HG02981 (cell line): Measurements from ENCODE around the gene MYLK.

Experiments used
- ATAC-seq: cut with Tn5 transposase; IDR thresholded peaks from one replicate; pipeline ENCODE4 v1.9.1; 2021; ENCODE audit warnings: mild to moderate bottlenecking, moderate library complexity; ENCODE audit not compliant: unreplicated experiment

MYLK gene

DNA sequence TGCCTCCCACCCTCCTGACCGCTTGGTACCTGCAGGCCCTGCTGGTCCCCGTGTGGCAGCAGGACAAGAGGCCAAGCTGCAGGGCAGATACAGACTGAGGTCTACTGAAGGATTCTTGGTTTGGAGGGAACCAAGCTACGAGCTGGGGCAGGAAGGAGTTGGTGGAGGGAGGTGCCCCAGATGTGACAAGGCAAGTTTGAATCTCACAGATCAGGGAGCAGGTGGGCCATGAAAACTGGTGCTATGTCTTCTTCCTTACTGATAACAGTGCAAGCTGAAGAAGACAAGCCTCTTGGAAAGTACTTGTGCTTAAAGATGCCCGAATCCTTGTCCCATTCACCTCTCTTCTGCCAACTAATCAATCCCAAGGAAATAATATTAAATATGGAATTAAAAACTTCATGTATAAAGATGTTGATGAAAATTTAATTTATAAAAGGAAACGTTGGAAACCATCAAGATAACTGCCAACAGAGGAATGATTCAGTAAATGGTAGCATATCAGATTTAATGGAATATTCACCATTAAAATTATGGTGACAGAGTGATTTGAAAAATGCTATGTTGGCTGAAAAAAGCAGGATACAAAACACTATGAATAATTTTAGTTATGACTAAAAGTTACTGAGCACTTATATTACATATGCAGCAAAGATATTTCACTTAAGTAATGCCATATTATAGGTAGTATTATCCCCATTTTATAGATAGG, 107.9 kb downstream of the MYLK start:
- ATAC-seq = no peak

DNA sequence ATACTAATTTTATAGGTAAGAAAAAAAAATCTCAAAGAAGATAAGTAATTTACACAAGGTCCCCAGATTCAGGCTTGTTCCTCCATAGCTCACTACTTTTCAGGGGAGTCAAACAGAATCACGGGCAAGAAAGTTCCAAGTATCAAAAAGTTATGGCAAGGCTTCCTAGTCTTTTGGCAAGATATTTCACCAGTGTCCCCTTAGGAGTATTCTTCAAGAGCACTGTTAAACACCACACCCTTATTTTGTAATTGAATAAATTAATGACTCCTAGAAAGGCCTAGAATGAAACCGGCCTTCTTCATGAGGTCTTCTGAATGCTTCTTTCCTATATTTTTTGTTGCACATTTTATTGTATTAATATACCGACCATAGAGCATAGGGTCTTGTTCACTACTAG, 109.7 kb downstream of the MYLK start:
- ATAC-seq = no peak

DNA sequence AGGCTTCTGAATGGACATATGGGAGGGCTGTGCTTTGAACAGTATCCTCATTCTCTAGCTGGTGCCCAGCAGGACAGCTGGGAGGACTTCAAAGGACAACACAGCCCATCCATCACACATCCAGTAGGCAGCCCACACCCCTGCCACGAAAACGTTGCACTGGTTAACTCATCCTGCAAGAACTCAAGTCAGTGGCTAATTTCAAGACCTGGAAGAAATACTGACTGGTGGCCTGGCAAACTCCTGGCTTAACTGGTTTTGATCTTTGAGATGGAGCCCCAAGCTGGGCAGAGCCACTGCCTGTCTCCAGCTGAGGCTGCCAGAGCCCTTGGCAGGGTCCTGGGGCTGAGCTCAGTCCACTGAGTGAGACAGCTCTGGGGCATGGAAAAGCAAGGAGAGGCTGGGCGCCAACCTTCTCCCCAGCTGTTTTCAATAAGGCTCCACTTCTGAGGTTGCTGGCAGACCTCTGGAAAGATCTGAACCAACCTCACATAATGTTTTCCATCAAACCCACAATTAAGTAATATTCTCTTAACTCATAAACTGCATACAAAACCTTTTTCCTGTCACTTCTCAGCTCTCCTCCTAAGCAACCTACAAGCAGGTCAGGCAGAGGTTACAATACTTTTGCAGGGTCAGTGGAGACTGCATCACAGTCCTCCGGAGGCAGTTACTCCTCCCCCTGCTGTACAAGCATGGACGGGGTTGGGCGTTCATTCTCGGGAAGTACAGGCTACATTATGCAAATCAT, 110.3 kb downstream of the MYLK start:
- ATAC-seq = no peak

DNA sequence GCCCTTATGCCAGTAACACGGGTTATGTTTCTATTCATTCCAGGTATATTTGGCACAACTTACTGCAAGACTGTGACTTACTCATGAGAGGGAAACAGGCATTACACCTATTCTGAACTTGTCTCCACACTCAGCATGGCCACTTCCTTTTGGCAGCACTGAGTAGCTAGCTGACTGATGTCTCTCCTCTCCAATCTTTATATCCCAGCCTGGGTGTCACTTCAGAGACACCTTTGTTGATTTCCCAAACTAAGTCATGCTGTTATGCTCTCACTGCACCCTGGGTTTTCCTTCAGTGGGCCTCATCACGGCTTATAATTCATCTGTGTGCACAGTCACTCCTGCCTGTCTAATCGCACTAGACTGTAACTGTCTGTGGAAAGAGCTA, 114.8 kb downstream of the MYLK start:
- no peak for ATAC-seq

DNA sequence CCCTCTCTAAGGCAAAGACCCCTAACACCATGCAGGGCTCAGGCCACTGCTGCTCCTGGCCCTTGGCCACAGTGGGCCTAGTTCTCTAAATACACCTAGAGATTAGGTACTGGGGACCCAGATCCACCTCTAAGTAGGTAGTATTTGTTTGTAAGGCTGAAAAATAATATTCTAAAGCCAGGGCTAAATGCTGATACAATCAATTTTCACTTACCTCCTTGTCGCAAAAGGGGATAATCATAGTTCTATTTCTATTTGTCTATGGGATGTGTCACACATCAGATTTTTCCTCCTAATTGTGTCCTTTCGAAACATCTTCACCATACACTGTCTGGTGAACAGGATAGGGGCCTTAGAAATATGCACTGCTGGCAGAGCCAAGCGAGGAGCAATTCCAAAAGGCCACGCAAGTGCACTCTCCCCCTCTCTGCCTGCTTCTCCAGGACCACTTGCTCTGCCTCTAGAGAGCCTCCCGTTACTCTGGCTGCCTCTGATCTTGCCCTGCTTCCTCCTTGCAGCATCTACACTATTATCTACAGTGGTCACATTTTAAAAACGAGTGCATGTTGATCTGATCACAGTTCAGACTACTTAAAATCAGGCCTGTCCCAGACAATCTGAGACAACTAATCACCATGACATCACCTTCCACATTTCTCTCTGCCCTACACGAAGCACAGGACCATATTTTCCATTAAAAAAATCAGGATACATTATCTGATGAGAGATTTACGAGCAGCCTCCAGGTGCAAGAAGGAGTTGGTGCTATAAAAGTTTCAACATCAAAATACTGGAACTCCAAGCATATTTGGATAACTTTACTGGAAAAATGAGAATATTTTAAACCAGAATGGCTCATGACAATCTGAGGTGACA, 115.4 kb downstream of the MYLK start:
- ATAC-seq = no peak

DNA sequence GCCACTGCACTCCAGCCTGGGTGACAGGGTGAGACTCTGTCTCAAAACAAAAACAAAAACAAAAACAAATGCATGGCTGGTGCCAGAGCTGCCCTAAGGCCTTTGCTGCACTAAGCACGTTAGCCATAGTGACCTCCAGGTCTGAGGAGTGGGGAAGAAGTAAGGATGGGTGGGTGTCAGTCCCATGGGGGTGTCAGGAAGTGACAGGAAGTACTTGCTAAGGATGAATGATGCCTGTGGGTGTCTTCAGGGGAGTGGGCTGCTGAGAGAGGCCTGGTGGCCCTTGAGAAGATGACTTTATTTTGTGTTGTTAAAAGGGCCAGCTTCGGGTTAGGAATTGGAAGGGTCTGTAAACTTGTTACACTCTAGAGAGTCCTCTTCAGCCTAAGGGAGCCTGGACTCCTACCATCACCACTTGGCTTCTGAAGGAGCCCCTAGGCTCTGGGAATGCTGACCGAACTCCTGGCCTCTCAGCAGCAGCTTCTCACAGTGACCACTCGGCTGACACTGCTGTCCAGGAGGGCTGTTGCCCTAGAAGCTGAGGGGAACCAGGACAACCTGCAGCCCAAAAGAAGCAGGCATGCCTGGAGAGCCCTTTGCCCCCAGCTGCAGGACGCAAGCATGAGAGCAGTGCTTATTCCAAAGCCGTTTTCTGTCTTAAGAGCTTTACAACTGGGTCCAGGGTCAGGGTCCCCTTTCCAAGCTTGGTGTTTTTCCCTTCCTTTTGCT, 116.4 kb downstream of the MYLK start:
- no peak for ATAC-seq

DNA sequence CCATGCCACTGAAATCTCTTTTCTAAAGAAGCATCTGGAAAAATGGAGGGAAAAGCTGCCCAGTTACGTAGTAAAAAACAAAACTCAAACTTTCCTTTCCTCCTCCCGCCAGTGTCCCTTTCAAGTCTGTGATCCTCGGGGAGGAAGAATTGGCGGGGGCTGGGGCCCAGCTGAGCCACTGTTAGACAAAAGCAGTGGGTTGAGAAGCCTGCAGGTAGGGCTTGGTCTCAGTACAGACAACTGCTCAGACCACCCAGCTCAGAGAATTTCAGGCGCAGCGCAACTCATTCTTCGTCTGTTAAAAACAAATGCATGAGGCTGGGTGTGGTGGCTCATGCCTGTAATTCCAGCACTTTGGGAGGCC, 117.1 kb downstream of the MYLK start:
- ATAC-seq = no peak

DNA sequence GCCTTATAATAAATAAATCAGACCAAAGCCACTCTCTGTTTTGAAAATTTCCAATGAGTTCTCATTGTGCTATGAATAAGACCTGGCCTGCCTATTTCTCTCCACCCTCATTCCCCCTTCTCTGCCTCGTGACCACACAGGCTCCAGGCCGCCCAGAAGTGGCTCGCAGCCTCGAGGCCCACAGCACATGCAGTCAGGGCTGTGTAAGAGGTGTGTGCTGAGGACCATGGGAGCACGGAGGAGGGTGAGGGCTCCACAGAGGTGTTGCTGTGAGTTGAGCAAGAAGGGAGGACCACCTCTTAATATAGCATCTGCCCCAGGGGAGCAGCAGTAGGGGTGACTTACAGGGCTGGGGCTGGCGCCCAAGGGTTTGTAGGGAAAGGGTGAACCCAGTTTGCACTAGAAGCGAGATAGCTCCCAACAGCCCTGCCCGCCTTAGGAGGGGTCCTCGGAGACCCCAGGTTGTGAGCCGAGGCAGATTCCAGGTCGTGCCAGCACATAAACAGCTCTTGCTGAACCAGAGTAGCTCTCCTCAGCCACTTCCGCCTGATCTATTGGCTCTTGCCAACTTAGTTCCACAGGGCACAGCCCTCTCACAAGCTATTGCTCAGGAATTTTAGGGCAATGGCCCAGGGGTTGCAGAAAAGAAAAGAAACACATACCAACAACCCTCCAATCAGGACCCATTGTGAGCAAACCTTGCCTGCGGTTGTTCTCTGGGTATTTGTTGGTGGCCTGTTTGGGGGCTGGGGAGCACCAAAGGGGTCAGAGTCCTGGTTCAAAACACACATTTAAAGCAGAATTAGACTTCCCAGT, 117.7 kb downstream of the MYLK start:
- ATAC-seq = peak; percentile 7

DNA sequence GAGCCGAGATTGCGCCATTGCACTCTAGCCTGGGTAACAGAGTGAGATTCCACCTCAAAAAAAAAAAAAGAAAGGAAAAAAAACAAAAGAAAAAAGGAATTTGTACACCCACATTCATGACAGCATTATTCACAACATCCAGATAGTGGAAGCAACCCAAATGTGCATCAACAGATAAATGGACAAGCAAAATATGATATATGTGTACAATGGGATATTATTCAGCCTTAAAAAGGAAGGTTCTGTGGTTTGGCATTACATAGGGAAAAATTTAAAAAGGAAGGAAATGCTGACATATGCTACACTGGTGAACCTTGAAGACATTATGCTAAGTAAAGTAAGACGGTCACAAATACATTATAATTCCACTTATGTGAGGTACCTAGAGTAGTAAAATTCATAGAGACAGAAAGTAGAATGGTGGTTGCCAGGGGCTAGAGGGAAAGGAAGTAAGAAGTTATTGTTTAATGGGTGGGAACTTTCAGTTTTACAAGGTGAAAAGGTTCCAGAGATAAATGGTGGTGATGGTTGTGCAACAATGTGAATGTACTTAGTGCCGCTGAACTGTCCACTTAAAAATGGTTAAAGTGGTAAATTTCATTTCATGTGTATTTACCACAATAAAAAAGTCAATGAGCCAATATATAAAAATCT, 118.5 kb downstream of the MYLK start:
- ATAC-seq = peak; percentile 82

DNA sequence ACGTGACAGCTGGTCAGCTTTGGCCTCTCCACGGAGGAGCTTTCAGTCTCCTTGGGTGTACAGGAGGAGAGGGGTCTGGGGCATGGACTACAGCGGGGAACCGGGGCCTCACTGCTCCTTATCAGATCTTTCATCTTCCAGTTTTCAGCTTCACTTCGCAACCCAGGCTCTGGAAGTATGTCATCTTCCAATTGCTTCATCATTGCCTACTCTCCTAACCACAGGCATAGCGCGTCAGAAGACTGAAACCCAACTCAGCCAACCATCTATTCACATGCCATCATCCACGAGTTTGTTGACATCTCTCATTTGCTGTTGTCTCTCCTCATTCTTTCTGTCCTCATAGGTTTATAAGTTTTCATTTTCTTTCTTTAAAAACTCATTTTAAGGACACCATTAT, 119.5 kb downstream of the MYLK start:
- ATAC-seq = no peak

DNA sequence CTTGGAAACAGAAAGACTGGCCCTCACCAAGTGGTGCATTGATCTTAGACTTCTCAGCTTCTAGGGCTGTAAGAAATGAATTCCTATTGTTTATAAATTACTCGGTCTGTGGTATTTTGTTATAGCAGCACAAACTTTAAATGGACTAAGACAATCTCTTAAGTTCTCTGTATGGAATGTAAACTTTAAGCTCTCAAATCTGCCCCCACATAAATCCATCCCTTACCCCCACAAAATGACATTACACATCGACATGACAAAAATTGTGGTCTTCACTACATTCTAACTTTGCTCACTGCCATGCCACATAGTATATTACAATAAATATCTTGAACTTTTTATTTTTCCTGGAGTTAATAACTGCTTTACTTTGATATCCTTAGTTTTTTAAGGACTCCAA, 121.3 kb downstream of the MYLK start:
- no peak for ATAC-seq

DNA sequence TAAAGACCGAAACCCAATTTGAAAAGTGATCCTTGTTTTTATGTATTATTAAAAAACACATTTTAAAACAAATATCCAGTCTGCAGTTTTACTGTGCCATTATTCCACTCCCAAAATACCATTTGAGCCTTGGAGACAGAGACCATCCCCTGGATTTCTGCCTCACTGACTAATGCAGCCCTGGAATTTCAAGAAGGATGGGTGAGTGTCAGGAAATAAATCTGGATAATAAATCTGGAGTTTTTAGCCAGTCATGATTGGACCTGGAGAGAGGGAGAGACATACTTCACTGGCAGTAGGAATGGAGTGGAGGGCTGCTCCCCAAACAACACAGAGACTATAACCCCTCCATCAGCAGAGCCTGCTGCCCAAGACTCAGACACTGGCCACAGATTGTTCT, 123.3 kb downstream of the MYLK start:
- ATAC-seq = no peak

DNA sequence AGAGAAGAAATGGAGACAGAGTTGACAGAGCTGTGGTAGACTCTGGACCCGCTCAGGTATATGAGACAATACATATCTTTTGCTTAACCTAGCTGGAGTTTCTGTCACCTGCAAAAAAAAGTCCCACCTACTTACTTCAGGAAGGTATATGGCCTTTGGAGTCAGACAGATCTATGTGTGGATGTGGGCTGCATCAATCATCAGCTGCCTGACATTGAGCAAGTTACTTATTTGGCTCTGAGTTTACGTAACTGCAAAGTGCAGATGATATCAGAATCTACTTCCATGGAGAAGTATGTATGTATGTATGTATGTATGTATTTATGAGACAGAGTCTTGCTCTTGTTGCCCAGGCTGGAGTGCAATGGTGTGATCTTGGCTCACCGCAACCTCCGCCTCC, 124.3 kb downstream of the MYLK start:
- no peak for ATAC-seq

DNA sequence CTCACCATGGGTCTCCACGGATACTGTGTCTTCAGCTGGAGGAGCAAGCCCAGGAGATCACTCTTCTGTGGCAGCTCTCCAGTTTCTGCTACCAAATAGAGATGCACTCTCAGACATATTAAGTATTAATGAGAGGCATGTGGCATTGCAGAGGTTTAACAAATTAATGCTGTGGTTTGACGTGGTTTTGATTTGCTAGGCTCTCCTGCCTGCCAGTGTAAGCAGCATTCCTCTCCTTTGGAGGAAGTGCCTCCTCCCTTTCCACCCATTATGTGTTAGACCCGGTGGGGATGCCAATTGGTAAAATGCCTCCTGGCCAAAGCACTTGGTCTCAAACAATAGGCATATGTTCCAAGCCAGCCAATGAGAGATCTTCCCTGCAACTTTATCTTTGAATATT, 124.8 kb downstream of the MYLK start:
- ATAC-seq = no peak

DNA sequence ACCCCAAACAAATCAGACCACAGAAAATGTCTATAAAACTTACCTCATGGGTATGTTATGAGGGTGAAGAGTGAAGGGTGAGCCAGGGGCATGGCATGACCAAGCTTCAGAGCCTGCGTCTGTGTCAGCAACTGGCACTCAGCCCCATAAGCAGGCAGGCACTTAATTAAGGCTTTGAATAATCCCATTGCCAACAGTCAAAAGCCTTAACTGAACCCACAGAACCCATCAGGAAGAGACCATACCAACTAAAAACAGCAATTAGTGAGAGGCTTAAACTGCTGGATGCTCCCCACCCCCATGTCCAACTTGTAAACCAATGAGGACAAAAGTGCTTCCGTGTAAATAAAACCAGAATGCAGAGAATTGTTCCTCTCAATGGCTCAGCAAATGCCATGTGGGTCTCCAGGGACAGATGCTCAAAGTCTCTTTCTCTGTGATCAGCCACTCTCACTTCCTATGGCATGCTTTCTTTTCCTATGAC, 126.0 kb downstream of the MYLK start:
- no peak for ATAC-seq

DNA sequence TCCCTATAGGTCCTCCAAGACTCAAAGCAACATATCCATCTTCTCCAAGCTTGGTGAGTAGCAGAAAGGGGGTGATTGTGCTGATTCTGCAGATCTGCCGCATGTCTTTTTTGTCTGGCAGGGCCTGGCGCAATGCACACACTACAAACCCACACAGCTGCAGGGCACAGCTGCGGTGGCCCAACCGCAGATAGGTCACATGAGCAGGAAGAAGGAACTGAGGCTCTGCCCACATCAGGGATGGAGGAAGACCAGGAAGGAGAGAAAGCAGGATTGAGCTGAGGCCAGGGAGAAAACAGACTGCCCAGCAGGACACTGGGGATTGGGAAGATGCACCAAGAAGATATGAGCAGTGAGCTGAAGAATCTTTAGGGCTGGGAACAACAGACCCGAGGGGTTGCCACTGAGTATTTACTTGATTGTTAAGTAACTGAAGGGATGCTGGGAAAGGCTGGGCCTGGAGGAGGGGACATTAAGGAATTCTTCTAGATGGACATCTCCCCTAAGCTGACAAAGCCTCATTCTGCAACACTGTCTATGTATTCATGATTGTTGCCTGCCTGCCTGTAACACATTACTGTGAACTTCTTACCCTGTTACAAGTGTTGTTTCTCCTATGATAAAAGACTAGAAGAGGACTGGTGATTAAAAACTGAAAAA, 126.7 kb downstream of the MYLK start:
- no peak for ATAC-seq

DNA sequence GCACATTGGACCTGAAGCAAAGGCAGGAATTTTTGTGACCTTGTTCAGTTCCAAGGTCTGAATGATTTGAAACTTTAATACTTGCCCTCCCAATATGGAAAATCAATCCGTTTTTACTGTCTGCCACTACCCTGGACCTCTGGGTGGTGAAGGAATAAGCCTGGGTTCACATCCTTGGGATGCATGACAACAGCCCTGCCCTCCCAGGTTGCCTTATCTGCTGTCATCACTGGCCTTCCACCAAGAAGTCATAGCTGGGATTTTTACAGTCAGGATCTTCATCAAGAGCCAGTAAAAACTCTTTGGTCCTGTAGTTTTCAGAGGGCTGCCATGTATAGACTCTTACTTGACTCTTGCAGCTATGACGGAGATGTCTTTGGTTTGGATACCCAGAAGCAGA, 128.6 kb downstream of the MYLK start:
- ATAC-seq = no peak

DNA sequence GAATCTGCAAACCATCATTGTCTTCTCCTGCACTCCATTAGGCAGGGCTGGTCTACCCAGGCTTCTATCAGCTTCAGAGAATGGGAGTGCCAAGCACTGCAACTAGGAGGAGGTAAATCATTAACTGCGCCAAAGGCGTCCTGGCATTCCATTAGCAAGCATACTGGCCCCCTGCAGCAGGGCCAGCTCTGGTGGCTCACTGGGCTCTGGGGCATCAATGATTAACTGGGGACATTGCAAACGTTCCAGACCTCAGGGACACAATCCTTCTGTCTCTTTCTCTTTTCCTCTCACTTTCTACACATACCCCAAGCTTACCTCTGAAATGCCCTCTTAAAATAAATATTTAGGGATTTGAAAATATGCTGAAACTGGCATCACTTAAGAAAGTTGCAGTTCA, 129.0 kb downstream of the MYLK start:
- no peak for ATAC-seq

DNA sequence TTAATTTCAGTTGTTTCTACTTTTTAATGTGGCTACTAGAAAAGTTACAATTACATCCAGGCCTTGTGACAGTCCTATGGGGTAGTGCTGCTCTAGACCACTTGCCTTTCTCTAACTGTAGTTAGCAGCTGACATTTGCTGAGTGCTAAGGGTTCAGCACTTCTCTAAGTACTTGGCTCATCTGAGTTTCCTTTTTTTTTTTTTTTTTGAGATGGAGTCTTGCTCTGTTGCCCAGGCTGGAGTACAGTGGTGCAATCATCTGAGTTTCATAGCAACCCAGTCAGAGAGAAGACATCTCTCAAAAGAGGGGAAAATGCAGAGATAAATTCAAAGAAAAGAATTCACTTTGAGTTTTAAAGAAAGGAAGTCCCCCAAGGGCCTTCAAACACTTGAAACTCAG, 130.8 kb downstream of the MYLK start:
- no peak for ATAC-seq
